NCI-H2196 (cell line): ENCODE data around the gene PWWP2B.
"Not testable (repeated sequence)": the region's sequence is repeated elsewhere in the genome, so short reads cannot be mapped to it uniquely, and the experiment has no call there.

ENCODE experiments used
- DNase-seq: peaks from one replicate; lab custom pipeline; 2025; ENCODE audit not compliant: unreplicated experiment; lab: John Stamatoyannopoulos, UW

The PWWP2B gene

DNA sequence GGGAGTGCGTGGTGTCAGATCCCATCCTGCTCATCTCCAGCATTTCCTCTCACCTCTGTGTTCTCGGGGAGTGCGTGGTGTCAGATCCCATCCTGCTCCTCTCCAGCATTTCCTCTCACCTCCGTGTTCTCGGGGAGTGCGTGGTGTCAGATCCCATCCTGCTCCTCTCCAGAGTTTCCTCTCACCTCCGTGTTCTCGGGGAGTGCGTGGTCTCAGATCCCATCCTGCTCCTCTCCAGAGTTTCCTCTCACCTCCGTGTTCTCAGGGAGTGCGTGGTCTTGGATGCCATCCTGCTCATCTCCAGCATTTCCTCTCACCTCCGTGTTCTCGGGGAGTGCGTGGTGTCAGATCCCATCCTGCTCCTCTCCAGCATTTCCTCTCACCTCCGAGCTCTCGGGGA, 18.0 kb upstream of the PWWP2B start:
- not testable (repeated sequence) for DNase-seq

DNA sequence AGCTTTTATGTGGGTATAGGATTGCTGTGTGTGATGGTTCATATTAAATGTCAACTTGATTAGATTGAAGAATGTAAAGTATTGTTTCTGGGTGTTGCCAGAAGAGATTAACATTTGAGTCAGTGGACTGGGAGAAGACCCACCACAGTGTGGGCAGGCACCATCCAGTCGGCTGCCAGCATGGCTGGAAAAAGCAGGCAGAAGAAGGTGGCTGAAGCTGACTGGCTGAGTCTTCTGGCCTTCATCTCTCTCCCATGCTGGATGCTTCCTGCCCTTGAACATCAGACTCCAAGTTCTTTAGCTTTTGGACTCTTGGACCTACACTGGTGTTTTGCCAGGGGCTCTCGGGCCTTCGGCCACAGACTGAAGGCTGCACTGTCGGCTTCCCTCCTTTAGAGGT, 16.0 kb upstream of the PWWP2B start:
- not testable (repeated sequence) for DNase-seq

DNA sequence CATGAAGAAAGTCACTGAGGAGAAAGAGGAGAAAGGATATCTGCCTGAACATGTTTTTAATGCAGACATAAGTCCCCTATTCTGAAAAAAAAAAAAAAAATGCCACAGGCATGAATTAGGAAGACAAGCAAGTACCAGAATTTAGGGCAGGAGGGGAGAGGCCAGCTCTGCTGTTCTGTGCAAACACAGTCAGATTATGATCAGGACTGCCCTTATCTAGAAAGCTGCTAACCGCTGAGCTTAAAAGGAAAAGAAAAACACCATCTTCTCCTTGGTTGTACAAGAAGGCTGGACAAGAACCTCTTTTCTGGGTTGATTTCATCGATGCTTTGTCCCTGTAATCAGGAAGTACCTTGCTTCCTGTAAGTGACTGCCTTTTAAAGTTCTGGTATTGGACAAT, 15.3 kb upstream of the PWWP2B start:
- DNase-seq, result no peak

DNA sequence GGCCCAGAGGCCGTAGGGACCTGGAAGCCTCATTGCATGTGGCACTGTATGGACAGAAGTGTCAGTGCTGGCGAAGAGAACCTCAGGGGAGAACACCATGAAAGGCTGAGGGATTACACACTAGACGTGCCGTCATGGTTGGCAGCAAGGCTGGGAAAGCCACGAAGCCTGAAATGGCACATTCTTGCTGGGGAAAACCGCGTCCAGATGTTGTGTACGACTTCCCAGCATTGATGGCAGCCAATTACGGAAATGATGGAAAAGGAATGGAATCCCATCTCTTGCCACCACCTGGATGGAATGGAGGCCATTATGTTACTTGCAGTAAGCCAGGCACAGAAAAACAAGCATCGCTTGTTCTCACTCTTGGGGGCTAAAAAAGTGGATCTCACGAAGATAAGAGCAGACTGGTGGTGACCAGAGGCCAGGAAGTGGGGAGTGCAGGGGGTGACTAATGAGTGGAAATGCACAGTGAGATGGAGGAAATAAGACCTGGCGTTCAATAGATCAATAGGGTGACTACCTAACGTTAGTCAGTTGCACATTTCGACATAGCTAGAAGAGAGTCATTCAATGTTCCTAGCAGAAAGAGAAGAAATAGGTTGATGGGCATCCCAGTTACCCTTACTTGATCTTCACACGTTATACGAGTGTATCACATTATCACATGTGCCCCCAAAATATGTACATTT, 14.6 kb upstream of the PWWP2B start:
- no peak for DNase-seq

DNA sequence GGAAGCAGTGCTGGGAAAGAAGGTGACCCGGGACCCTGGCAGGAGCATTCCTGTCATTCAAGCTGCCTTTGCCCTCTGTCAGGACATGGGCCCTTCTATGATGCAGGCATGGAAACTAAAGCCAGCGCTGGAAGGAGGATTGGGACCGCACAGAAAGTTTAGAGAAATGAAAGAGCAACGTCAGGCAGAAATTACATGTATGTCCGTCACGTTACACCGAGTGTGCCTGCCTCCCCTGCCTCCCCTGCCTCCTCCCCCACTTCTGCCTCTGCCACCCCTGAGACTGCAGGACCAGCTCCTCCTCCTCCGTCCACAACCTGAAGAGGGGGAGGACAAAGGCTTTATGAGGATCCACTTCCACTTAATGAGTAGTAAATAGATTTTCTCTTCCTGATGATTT, 13.9 kb upstream of the PWWP2B start:
- DNase-seq, result no peak

DNA sequence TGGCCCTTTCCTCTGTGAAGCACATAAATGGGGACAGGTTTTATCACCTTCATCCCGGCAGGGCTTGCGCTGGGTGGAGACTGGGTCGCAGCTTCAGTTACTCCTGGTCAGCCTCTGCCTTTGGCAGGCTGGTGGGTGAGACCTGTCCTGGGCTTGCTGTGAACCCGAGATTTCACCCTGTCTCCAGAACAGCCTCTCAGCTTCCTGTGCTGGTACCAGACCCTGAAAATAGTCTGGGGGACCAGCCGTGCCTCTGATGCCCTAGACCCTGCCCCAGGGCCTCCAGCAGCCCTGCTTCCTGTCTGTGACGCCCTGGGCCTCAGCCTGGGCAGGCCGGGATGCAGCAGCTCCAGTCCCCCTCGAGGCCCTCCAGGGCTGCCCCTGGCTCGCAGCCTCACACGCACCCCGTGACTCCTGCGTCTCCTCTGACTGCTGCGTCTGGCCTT, 13.2 kb upstream of the PWWP2B start:
- no peak for DNase-seq

DNA sequence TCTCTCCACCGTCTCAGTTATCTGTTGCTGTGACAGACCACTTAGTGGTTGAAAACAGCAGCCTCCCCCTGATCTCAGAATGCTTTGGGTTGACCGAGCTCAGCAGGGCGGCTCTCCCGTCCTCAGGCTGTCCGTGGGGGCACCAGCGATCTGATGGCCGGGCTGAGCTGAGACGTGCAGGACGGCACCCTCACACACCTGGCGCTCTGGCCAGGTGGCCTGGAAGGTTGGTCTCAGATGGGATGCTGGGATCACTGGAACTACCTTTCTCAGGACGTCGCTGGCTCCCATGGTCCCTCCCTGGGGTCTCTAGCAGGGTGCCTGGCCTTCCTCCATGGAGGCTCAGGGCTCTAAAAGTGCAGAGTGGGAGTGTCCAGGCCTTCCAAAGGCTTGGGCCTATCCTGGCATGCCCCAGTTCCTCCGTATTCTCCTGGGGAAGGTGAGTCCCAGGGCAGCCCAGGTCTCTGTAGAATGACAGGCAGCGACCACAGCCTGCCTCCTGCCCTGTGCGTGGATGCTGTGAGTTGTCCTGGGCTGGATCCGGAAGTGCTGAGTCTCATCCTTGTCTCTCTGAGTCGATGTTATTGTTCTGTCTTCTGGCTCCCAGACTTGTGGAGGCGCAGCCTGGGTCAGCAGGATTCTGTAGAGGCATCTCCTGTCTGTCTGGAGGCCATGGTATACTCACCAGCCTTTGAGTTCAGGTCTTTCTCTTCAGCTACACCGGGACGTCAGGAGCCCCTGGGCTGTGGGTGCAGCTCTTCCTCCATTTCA, 12.2 kb upstream of the PWWP2B start:
- no peak for DNase-seq

DNA sequence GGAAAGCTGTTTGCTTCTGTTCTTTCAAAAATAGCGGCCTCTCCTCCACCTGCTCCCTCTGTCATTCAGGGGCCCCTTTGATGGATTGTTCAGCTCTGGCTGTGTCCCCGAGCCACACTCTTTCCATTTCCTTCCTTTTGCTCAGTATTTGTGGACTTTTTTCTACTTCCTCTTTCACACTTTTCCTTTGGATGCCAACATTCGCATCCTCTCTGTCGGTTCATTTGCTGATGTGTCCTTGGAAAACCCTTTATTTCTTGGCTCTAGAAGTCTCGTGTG, 11.7 kb upstream of the PWWP2B start:
- DNase-seq, result no peak

DNA sequence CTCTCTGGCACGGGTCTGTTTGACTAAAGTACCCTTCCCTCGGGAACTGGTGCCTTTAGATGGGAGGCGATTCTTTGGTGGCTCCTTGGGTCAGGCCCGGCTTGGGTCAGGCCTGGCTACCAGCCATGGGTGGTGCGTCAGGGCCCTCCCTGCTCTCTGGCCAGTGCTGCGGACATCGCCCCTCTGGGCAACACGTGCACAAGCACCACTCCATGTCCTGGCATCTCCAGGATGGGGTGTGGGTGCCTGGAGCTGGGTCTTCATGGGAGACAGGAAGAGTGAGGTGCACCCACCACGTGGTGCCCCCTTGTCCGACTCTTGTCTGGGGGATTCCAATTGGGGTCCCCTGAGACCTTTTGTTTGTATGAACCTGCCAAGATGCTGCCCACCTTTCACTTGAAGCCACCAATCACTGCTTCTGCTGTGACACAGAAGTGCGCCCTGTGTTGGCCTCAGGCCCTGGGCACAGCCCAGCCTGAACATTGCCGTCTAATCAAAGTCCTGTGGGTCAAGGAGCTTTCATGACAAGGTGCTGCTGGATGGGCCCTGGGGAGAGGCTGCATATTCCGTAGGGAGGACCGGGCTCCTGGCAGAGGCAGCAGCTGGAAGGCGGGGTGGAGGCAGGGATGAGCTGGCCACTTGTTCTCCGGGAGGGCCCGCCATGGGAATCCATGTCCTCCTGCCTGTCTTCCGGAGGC, 11.1 kb upstream of the PWWP2B start:
- no peak for DNase-seq

DNA sequence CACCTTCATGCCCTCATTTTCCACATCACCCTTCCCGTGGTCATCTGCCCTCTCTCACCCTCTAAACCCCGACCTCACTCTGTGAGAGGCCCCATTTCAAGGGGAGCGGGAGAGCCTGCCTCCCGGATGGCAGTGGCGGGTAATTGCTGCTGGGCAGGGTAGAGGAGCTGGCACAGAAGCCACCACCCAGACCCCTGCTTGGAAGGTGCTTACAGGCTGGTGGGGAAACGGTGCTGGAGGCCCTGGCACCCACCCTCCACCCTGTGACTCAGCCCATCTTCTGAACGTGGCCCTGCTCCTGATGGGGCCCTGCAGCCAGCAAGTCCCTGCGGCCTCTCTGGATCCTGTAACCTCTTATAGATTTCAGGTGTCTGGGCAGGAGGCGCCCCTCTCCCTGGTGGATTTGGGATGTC, 10.6 kb upstream of the PWWP2B start:
- DNase-seq, result no peak

DNA sequence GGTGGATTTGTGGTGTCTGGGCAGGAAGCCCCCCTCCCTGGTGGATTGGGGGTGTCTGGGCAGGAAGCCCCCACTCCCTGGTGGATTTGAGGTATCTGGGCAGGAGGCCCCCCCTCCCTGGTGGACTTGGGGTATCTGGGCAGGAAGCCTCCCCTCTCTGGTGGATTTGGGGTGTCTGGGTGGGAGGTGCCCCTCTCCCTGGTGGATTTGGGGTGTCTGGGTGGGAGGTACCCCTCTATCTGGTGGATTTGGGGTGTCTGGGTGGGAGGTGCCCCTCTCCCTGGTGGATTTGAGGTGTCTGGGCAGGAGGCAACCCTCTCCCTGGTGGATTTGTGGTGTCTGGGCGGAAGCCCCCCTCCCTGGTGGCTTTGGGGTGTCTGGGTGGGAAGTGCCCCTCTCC, 10.1 kb upstream of the PWWP2B start:
- DNase-seq, result not testable (repeated sequence)

DNA sequence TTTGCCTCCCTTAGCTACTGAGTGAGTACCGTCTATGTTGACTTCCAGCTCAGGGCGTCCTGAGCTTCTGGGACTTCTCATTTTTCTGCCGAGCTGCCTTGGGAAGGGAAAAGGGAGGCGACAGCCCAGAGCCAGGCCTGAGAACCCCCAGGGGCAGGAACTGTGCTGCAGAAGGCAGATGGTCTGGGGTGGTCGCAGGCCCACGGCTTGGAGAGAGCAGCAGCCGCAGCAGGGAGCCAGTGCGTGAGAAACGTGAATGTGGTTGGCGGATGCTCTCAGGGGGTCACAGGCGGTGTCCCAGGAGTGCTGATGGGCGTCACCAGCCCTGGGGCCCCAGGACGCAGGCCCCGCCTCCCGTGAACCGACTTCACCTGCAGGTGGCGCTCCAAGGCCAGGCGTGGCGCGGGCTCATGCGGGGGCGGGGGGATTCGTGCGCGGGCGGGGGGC, 9.2 kb upstream of the PWWP2B start:
- DNase-seq, result peak; percentile 9

DNA sequence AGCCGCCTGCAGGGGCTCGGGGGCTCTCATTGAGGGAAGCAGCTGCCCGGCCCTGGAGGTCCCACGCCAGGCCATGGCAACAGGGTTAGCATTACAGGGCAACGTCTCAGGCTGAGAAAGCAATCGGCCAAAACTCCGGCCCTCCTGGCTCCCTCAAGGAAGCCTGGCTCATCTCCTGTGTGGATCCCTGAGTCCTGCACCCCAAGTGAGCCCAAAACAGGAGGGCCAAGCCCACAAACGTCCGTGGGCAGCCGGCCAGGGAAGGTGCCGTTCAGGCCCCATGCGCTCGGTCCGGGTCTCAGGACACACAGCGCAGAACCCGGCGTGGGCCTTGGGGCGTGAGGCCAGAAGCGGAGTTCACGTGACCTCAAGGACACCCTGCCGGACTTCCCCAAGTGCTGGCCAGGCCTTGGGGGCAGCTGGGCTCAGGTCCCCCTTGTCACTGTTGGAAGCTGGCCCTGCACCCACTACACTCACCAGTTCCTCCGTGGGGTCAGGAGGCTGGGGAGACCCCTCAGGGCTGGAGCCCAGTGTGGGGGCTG, 8.0 kb upstream of the PWWP2B start:
- DNase-seq, result no peak

DNA sequence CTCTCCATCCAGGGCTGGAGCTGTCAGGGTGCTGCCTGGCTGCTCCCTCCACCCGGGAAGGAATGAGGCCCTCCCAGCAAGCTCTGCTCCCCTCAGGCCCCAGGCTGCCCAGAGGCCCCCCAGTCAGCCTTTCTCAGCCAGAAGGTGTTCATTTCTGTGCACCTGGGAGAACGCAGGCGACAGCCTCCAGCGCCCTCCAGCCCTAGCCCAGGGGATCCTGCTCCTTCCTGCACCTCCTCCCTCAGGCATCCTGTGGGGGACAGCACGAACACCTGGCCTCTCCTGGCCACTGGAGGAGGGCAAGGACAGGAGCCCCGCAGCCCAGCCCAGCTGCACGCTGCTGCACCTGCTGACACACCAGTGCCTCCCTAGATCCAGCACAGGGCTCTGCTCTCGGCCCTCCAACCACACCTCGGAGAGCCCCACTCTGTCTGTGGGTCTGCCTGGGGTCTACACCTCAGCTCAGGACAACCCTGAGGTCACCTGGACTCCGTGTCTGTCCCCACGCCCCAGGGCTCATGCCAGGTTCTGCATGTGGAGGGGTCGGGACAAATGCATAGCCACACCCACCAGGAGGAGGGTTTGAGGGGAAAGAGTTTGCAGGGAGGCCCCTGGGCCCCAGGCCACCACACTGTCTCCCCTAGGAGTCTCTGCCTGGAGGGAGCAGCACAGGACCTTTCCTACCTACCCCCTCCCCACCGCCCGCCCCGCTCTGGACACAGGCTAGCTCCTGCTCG, 7.4 kb upstream of the PWWP2B start:
- DNase-seq, result no peak

DNA sequence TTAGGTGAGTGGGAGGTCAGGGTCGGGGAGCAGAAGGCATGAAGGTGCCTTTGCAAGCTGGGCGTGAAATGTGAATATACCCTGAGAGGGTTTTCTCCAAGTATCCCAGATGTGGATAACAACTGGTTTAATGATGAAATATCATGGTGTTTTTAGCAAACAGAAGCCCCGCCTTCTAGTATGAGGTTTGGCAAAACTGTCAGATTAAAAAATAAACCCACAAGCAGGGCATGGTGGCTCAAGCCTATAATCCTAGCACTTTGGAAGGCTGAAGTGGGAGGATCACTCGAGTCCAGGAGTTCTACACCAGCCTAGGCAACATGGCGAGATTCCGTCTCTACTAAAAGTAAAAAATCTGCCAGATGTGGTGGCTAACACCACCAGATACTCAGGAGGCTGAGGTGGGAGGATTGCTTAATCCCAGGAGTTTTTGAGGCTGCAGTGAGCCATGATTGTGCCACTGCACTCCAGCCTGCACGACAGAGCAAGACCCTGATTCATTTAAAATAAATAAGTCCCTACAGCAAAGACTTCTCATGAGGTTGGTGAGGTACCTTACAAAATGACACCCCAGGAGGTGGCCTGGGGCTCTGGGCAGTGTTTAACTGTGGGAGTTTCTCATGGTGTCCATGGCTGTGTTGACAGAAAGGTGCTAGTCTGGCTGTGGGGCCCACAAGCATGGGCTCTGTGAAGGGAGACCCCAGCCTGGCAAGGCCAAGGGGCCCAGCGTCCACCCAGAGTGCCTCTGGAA, 6.7 kb upstream of the PWWP2B start:
- no peak for DNase-seq

DNA sequence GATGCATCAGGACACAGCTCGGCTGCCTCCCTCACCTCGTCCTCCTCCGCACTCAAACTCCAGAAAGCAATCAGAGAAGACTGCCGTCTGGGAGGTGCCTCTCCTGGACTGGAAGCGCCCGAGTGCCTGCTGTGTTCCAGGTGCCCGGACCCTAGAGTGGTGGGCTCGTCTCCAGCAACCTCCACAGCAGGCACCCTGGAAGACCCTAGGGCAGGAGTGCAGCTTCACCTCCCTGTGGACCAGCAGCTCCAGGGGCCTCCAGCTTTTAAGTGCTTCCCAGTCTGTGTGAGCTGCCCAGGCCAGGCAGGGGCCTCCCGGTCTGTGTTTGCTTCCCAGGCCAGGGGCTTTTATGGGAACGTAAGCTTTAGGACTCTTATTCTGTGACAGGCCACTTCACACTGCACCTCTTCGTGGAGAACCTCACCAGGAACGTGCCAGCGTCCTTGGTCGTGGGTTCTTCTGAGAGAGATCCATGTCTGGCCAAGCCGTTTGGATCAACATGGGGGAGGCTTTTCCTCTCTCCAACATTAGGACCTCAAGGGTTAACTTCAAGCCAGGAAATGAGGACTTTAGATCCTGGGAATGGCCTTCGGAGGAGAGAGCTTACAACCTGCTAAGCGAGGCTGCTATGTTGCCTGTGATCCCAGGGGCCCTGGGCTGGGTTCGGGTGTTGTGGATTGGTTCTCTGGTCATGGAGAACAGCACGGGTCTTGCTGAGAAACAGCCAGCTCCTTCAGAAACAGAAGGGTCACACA, 5.9 kb upstream of the PWWP2B start:
- DNase-seq, result no peak

DNA sequence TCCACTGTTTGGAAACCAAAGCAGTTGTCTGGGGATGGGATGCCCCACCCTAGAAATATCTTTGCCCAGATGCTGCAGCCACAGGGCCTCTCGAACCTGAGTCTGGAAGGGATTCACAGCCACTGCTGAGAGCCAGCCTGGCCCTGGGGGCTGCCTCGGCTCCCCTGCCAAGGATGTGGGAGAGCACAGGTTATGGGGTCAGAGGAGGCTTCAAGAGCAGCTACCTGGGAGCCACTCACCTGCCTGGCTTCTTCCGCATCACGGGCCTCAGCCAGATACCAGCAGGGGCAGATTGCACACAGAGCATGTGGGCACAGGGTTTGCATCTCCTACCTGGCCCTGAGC, 5.4 kb upstream of the PWWP2B start:
- DNase-seq, result no peak

DNA sequence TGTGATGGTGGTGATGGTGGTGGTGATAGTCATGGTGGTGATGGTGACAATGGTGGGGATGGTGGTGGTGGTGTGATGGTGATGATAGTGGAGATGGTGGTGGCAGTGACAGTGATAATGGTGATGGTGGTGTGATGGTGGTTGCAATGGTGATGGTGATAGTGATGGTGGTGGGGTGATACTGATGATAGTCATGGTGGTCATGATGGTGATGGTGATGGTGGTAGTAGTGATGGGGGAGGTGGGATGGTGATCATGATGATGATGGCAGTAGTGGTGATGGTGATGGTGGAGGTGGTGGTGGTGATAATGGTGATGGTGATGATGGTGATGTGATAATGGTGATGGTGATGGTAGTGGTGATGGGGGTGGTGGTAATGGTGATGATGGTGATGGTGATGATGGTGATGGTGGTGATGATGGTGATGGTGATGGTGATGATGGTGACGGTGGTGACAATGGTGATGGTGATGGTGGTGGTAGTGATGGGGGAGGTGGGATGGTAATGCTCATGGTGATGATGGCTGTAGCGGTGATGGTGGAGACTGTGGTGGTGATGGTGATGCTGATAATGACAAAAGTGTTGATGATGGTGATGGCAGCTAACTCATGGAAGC, 4.7 kb upstream of the PWWP2B start:
- DNase-seq, result no peak
